Stimulated activated CD4-positive, alpha-beta T cell treated with anti-CD3 and anti-CD28 coated beads, Interleukin-1b, Interleukin-23, amount 100 ng/mL, for 4 hours (primary cell): ENCODE measurements around the gene MMP15.
"Not testable (repeated sequence)": the region's sequence is repeated elsewhere in the genome, so short reads cannot be mapped to it uniquely, and the experiment has no call there.

Experiments used
- DNase-seq, 2 donors: peaks; one replicate each; pipeline ENCODE4 v3.0.0-alpha.2; 2020; ENCODE audit warnings: low read depth in 2 of 2

The MMP15 gene

DNA sequence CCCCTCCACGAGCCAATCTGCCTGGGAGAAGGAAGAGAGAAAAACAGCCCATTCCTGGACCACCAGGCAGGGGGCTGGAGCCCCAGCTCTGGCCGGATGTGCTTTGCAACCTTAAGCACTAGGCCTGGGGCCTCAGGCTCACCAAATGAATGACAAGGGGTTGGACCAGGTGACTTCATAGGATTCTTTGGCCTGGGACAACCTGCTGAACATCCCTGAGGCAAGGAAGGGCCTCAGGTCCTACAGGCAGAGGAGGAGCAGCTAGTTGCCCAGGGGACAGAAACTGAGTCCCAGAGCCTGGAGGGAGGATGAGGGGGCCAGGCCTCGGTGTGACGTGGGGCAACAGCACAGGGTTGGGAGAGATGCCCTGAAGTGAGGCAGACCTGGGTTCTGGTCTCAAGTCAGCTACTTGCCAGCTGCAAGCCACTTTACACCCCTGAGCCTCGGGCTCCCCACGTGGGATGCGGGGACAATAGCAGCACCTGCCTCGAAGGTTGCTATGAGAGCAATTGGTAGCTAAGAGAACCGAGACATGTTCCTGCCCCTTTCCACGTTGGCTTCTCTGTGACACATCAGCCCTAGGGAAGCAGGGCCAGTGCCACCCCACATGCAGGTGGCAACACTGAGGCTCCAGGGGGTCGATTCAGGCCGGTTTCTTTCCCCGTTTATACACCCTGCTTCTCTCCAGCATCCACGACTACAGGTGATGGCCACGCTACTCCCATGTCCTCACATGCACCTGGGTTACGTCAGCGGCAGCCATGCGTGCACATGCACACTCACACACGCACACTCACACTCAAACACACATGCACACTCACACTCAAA lies 61.0 kb downstream of the MMP15 start:
- no peak for DNase-seq

DNA sequence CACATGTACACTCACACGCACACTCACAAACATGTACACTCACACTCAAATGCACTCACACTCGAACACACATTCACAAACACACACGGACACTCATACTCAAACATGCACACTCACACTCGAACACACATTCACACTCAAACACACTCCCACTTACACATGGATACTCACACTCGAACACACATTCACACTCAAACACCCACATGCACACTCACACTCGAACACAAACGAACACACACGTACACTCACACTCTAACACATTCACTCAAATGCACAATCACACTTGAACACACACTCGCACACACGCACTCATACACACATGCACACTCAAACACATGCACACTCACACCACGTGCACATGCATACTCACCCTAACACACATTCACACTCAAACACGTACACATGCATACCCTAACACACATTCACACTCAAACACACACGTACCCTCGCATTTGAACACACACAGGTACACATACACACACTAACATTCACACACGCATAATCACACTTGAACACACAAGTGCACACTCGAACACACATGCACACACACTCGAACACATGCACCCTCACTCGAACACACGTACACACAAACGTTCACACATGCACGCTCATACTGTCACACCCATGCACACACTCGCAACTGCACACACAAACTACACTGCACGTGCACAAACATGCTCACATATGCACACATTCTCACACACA lies 61.8 kb downstream of the MMP15 start:
- no peak for DNase-seq

DNA sequence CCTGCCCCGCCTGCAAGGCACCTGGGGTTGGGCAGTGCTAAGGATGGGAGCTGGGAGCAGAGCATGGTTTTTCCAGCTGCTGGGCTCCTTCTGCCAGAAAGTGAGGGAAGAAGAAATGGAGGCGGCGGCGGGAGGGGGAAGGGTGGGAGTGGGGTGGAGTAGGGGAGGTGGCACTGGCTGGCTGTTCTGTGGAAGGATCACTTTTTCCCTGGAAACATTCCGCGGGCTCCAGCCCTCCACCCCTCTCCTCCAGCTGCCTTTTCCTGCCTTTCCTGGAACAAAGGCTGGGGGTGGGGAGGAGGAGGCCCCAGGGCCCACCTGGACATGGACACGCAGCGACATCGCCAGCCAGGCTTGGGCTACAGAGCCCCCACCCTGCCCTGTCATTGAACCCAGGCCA lies 62.5 kb downstream of the MMP15 start:
- DNase-seq, result no peak

DNA sequence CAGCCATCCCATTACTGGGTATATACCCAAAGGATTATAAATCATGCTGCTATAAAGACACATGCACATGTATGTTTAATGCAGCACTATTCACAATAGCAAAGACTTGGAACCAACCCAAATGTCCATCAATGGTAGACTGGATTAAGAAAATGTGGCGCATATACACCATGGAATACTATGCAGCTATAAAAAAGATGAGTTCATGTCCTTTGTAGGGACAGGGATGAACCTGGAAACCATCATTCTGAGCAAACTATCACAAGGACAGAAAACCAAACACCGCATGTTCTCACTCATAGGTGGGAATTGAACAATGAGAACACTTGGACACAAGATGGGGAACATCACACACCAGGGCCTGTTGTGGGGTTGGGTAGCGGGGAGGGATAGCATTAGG lies 64.8 kb downstream of the MMP15 start:
- DNase-seq, result not testable (repeated sequence)

DNA sequence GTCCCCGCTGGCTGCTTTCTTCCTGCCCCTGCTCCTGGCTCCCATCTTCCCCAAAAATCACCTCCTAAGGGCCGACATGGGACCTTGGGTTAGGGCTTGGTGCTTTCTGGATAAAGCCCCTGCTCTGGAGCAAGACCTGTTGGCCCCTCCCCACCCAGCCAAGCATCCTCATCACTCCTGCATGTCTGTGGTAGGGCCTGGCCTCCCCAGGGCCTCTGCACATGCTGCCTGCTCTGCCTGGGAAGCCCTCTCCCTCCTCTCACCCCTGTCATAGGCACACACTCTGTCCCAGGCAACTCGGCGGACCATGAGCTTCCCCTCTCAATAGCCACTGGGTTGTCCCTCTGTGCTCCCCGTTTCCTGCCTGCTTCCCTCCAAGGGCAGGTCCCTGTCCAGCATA lies 68.5 kb downstream of the MMP15 start:
- DNase-seq, result no peak

DNA sequence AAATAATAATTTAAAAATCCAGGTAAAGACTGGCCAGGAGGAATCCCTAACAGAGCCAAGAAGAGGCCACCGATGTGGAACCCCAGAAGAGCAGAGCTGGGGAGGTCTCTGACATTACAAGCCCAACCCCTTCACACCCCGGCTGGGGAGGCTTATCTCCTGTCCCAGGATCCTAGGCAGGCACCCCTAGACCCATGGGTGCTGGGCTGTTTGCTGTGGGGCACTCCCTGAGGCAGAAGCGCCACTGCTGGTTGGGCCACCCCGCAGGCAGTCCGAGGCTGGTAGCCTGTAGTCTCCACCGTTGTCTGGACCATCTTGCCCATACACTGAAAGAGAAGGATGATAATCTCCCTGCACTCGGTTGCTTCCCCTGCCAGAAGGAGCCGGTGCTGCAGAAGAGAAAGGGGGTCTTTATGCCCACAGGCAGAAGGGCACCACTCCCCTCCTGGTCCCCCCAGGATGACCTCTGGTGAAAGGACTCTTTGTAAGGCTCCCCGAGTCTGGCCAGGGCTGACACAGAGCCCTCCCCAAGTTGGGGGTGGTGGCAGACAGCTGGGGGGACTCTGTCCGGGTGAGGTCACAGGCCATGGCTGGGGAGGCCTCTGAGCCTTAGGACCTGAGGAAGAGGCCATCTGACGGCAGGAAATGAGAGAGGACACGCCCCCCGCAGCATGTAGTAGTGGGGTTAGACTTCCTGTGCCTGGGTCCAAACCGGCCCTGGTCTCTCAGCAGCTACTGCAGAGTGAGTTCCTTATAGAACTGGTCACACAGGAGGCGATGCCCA lies 69.4 kb downstream of the MMP15 start:
- no peak for DNase-seq

DNA sequence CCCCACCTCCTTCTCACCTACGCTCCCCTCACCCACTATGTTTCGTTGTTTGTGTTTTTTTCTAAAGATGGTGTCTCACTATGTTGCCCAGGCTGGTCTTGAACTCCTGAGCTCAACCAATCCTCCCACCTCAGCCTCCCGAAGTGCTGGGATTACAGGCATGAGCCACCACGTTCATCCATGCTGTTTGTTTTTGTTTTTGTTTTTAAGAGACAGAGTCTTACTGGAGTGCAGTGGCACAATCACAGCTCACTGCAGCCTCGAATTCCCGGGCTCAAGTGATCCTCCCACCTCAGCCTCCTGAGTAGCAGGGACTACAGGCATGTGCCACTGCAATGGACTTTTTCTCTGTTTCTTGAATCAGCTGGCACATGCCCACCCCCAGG lies 70.0 kb downstream of the MMP15 start:
- DNase-seq, result not testable (repeated sequence)

DNA sequence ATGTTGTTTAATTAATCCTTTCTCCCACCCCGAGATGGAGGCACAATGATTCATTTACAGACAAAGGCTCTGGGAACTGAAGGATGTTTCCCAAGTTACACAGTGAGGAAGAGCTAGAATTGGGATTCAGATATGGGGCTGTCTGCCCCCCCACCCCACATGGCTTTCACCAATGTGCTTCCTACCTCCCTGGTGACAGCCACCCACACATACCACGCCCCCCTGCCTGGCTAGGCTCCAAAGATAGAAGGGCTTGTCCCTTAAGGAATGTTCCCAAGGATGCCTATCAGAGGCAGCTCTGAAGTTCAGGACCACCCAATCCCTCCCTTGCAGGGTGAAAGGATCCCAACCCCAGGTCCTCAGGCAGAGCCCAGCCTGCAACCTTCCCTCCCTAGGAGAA lies 70.7 kb downstream of the MMP15 start:
- no peak for DNase-seq
